GM18861 (cell line): Measurements from ENCODE around the gene PDE3A.

Experiments used
- ATAC-seq: cut with Tn5 transposase; IDR thresholded peaks from one replicate; pipeline ENCODE4 v1.9.1; 2021; ENCODE audit not compliant: unreplicated experiment

PDE3A gene

DNA sequence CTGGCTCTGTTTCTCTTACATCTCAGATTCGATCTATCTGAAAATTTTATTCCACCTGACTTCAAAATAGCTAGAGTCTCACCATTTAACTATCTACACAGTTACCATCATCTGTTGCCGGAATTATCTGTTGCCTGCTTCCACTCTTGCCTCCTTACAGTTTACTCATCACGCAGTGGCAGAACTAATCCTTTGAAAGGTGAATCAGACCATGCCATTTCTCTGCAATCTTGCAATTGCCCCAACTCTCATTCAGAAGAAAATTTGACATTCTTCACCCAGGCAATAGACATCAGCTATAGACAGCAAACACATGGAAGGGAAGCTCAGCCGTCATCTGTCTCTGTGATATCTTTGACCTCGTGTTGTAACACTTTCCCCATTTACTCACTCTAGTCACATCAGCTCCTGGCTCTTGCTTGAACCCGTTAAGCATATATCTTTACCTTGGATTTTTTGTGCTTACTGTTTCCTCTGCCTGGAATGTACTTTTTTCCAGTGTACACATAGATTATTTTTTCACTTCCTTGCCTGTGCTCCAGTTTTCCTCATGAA is 85.5 kb downstream of the PDE3A start:
- no peak for ATAC-seq

DNA sequence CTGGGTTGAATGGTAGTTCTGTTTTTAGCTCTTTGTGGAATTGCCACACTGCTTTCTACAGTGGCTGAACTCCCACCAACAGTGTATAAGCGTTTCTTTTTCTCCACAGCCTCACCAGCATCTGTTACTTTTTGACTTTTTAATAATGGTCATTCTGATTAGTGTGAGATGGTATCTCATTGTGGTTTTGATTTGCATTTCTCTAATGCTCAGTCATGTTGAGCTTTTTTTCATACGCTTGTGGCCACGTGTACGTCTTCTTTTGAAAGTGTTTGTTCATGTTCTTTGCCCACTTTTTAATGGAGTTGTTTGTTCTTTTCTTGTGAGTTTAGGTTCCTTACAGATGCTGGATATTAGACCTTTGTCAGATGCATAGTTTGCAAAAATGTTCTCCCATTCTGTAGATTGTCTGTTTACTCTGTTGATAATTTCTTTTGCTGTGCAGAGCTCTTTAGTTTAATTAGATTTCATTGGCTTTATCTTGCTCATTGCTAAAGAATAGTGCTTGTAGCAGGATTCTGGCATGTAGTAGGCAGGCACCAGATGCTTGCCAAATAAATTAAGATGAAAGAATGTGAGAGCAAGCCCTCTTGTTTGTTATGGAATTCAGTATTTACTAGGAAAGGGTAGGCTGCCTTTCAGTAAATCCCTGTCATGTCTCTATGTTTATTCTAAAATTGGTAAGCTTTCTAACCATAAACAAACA is 86.8 kb downstream of the PDE3A start:
- no peak for ATAC-seq

DNA sequence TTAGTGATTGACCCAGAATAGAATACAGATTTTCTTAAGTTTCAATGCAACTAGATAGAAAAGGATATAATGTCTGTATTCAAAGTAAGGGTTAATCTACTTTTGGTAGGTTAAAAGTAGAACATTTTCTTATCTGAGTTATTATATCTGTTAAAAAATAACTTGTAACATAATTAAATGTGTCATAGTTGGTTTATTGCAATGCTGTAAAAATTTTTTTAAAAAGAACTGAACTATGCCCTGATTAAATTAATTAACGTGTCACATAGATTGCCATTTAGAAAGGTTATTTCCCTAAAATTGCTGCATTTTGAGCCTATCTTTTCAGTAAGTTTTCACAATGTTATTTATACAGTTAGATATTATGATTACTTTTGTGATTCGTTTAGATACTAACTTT is 89.2 kb downstream of the PDE3A start:
- ATAC-seq, result no peak

DNA sequence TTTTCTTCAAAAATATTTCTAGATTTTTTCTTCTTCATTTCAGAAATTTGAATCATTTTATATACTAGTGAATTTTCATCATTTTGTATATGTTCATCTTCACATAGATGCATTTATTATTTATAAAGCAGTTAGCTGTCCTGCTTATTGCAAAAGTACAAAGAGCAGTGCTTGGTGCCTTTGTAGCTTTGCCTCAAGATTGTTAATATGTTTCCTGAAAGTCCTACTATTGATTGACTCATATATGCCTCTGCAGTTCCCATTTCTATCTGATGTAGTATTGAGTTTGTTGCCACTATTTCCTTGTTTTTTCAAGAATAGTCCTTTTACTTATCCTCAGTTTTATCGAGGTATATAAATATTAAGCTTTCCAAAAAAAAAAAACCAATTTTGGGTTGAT is 89.7 kb downstream of the PDE3A start:
- no peak for ATAC-seq

DNA sequence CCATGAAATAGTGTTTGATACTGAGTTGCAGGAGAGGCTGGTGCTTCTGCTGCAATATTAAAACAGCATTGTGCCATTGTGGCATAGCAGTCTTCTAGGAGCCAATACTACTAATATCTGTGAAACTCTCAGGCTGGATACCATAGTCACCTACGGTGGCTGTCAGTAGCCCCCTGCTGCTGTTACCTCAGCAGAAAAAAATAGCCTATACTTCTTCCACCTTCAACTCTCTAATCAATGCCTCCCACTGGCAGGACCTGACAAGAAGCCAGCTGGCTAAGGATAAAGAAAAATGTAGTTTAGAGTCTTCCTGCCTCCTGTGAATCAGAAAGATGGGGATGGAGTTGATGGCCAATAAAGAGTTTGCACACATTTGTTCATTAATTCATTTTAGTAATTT is 91.6 kb downstream of the PDE3A start:
- no peak for ATAC-seq

DNA sequence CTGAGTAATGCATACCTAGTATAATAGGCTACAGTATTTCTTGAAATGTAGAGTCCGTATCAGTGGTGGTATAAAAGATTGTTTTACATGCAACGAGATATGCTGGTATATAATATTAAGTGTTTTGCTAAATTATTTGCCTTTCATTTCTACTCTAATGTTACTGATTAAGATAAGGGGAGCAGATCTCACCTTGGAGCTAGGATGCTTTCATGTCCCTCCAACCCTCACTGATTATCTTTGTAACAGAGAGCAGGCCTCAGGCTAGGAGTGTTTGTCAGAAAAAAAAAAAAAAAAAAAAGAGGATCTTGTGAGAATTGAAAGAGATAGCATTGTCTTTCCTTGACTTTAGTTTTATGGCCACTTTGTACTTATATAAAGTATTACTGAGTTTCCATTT is 92.6 kb downstream of the PDE3A start:
- no peak for ATAC-seq

GRCh38 chr12:20463913-20464524 is 95.7 kb downstream of the PDE3A start:
- ATAC-seq, result peak; percentile 45

GRCh38 chr12:20469300-20469699 is 101.0 kb downstream of the PDE3A start:
- no peak for ATAC-seq

DNA sequence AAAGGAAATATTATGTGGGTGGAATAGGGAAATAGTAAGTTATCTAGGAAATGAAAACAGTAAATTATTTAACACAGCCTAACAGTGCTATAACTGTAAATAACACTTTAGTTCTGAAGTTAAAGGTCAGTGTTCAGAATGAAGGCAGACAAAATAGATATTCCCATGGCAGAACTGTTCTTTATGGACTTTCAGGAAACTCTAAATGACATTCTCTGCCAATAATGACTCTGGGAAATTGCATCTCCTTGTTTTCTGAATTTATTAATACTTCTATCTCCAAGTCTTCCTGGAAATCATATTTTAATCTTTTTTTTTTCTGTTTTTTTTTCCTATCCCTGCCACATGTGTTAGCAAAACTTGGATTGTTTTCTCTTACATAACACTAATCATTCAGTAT is 101.4 kb downstream of the PDE3A start:
- ATAC-seq, result no peak

- ATAC-seq, result no peak
Observed at GRCh38 chr12:20472102-20472782, 103.9 kb downstream of the PDE3A start.

DNA sequence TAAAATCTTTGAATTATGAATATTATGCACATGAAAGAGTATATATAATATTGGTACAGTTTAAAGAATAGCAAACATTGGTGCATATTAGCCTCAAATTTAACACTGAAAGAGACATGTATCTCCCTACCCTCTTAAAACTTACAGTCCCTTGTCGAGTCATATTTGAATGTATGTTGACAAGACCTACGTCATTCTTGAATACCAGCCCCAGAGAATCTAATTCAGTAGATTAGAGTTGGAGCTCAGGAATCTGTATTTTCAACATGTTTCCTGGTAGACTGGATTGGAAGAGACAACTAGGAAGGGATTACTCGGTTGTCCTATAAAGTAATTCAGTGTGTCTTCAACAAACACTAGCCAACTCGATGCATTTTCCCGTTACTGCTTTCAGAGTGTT is 104.8 kb downstream of the PDE3A start:
- ATAC-seq, result no peak

DNA sequence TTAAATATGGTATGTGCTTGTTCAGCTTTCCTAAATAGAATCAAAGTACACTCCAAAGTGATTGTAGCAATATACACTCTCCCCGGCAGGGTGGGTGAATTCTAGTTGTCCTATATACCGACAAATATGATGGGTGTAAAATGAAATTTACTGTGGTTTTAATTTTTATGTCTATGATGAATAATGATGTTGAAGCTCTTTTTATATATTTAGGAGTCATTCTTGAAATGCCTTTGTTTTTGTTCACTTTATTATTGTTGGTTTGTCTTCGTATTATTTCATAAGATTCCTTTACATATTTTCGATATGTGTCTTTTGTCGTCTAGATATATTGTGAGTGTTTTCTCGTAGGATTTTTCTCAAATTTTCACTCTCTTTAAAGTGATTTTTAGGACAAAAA is 105.7 kb downstream of the PDE3A start:
- ATAC-seq, result no peak

DNA sequence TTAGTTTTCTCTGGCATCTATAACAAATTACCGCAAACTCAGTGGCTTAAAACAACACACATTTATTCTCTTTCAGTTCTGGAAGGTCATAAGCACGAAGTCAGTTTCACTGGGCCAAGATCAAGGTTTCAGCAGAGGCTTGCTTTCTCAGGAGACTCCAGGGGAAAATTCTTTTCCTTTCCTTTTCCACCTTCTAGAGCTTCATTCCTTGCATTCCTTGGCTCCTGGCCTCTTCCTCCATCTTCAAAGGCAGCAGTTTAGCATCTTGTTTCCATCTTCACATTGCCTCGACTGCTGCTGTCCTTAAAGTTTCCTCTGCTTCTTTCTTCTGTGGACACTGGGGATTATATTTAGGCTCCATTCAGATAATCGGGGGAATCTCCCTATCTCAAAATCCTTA is 106.1 kb downstream of the PDE3A start:
- no peak for ATAC-seq

DNA sequence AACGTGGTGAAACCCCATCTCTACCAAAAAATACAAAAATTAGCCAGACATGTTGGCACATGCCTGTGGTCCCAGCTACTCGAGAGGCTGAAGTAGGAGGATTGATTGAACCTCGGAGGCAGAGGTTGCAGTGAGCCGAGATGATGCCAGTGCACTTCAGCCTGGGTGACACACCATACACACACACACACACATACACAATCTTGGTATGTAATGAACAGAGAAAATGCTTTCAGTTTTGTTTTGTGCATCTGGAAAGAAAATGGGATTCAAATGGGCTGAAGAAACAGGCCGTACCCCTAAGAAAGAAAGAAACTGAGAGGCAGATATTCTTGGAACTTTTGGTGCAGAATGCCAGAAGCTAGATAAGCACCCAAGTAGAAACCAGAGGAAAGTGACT is 107.2 kb downstream of the PDE3A start:
- ATAC-seq, result no peak

DNA sequence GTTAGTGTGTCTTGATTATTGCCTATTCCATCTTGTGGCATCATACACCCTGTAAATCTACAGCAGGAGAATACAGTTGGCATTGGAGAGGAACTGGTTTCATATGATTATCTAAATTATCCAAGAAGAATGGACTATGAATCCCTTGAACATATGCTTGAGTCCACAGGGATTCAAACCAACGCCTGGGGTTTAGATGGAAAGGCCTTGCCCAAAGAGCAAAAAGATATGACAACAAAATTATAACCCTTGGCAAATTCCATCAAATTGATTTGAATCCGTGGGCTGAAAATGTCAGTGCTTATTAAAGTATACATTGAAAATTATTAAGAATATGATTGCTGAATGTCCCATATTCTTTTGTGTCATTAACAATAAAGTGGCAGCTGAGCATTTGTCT is 108.2 kb downstream of the PDE3A start:
- no peak for ATAC-seq

- ATAC-seq, result no peak
Observed at GRCh38 chr12:20477255-20477654, 108.9 kb downstream of the PDE3A start.

- ATAC-seq, result no peak
Observed at GRCh38 chr12:20477672-20478071, 109.3 kb downstream of the PDE3A start.

DNA sequence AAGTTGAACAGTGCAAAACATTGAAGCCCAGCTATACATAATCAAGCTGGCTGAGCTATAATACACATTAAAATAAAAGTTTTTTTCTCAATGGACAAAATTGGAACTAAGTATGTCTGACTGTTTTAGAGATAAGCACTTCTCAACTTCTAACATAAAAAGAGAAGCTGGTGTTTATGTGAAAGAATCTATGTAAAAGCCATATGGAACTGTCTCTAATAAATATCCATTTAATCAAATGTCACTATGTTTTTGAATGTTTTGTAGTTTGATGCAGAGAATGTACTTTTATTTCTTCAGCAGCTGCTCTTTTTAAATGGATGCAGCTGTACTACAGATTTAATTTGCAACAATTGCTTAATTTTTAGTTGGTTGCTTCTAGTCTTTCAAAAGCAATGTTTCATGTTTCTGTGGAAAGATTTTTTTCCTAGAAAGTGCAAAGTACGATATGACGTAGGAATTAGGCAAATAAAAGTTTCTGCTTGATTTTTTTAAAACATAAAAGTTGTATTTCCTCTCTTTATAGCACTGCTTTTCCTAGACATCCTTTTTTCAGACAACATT is 114.2 kb downstream of the PDE3A start:
- no peak for ATAC-seq

GRCh38 chr12:20483776-20484175 is 115.4 kb downstream of the PDE3A start:
- no peak for ATAC-seq

DNA sequence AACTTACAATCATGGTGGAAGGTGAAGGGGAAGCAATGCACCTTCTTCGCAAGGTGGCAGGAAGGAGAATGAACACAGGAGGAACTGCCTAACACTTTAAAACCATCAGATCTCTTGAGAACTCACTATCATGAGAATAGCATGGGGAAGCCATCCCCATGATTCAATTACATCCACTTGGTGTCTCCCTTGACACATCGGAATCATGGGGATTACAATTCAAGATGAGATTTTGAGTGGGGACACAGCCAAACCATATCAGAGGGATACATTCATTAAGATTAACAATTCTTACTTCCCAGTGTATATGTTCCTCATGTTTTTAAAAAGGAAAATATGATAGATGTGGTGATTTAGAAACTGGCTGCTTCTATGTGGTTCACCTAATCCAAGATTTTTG is 117.9 kb downstream of the PDE3A start:
- no peak for ATAC-seq

GRCh38 chr12:20487519-20487918 is 119.2 kb downstream of the PDE3A start:
- no peak for ATAC-seq

DNA sequence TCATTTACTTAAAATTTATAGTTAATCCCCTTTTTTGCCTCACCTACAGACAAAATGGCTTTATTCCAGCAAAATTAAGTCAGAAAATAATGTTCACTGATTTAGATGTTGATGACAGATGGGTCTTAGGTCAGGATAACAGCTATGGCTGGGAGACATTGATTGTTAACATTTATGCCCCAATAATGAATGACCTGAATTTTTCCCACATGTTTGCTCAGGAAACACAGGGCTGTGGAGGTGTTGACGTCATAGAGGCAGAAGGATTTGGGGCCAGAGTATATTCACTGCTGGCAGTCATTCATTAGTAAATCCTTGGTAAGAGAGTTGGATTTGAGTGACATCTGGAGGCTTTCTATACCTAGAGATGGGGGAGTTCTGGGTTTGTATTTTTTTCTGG is 121.3 kb downstream of the PDE3A start:
- ATAC-seq, result no peak
